CD1c-positive myeloid dendritic cell (primary cell): Measurements from ENCODE around the gene KLK5.
"Not testable (repeated sequence)": the region's sequence is repeated elsewhere in the genome, so short reads cannot be mapped to it uniquely, and the experiment has no call there.

Experiments
- DNase-seq: peaks from one replicate; pipeline ENCODE4 v3.0.0-alpha.2; 2016; ENCODE audit errors: extremely low spot score

The KLK5 gene, protein sequence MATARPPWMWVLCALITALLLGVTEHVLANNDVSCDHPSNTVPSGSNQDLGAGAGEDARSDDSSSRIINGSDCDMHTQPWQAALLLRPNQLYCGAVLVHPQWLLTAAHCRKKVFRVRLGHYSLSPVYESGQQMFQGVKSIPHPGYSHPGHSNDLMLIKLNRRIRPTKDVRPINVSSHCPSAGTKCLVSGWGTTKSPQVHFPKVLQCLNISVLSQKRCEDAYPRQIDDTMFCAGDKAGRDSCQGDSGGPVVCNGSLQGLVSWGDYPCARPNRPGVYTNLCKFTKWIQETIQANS

DNA sequence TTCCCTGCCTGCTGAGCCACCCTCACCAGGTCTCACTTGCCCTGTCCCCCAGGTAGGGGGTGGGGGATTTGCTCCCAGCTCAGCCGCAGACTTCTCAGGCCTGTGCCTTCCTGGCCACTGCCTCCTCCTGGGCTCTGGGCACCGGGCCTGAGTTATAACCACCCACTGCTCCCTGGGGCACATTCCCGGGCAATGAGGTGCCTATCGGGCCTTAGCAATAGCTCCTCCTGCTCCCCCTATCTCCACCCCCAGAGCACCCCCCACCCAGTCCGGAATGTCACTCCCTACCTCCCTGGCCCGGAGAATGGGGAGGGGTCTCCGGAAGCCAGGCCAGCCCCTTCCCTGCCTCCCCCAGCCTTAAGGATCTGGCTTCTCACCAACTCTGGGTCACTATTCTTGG lies at the start of gene KLK5:
TSS of gene KLK5 (minus strand) at position 129 of the 400 bp plus-strand sequence. CDS start 381 bp downstream, outside the sequence.
- no peak for DNase-seq

DNA sequence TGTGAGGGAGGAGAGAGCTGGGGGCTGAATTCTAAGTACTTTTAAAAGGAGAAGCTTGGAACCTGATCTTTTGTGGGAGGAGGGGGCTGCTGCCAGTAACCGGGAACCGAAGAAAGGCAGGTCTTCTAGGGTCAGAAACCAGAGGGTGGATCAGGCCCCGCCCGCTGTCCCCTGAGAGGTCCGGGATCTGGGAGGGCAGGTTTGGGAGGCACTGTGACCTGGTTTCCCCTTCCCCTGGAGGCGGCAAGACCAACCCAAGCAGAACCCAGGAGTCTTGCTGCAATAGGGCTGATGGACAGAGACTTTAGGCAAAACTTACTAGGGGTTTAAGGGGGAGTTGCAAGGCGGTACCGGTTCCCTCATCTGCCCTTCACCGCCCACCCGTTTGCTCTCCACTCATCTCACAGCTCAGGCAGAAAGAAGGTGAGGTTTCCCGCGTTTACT lies 49.3 kb upstream of the KLK5 start:
- DNase-seq, result no peak

- DNase-seq, result no peak
These were observed 48.7 kb upstream of the KLK5 start, which contains the start of gene KLK8 for GRCh38 chr19:51001515-51001914. Gene KLK8, minus strand, starts transcription at chr19:51001604. Its CDS starts 437 bp downstream, at chr19:51001167.

DNA sequence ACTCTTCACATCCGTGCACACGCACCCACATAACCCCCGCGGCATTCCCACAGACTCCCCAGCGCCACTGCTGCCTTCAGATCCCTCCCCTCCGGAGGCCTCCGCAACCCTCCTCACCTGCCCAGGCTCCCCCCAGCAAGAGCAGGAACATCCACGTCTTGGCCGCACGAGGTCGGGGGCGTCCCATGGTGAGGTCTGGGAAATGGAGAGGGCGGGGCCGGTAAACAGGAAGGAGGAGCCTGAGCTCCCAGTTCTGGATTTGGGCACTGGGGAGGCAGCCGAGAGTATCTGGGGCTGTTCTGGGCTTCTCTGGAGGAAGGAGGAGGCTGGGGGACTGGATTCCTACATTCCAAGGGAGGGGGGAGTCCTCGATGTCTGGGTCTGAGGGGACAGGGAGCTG lies 48.1 kb upstream of the KLK5 start:
- DNase-seq, result no peak

DNA sequence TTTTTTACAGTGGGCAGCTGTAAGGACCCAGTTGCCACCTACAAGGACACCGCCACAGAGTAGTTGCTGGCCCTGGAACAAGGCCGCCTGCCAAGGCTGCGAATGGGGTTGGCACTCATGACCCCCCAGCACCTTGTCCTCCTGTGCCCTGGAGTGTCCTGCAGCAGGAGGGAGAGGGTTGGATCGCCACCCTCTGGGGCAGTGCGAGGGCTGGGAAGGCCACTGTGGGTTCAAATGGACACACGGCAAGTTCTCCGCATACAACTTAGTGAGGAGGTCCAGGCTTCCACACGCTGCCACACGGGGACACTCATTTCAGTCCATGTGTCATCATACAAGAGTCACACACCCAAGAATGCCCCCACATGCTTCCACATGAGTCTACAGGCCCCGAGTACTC lies 47.6 kb upstream of the KLK5 start:
- no peak for DNase-seq

GRCh38 chr19:50998686-50999085 lies 45.8 kb upstream of the KLK5 start:
- no peak for DNase-seq

GRCh38 chr19:50998061-50998460 lies 45.2 kb upstream of the KLK5 start:
- DNase-seq, result no peak

GRCh38 chr19:50994129-50994528 lies 41.3 kb upstream of the KLK5 start:
- no peak for DNase-seq

- no peak for DNase-seq
These were observed 39.8 kb upstream of the KLK5 start for GRCh38 chr19:50992666-50993035.

GRCh38 chr19:50984416-50984815 lies 31.6 kb upstream of the KLK5 start:
- DNase-seq, result not testable (repeated sequence)

DNA sequence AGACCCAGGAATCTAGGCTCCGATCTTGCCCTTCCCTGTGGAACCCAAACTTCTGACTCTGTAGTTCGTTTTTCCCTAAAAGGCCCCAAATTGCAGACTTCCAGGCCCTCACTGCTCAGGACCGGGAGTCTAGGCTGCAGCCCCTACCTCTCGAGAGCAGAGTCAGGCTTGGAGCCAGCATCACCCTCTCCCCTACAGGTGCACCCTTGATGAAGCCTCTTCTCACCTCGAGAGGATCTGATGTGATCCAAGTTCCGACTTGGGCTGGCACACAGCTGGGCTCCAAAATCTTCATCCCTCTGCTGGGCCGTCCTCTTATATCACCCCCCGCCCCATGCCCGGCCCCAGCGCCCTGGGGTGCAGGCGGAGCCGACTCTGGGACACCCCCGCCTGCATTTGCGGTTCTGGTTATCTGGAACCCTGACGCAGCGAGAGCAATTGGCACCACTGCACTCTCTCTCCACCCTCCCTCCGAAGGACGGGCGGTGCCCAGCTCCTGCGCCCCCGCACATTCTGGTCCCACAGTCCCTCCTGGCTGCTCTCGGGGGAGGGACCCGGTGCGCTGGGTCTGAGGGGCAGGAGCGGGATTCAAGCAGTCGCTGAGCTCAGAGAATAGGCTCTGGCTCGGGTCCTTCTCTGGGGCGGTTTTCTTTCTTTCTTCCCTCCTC lies 30.9 kb upstream of the KLK5 start, which contains the start of gene KLK7:
TSS of gene KLK7 (minus strand) at position 293 of the 668 bp plus-strand sequence. CDS start 1,518 bp downstream, outside the sequence.
- DNase-seq, result peak; percentile 14

GRCh38 chr19:50982186-50982585 lies 29.3 kb upstream of the KLK5 start:
- no peak for DNase-seq

DNA sequence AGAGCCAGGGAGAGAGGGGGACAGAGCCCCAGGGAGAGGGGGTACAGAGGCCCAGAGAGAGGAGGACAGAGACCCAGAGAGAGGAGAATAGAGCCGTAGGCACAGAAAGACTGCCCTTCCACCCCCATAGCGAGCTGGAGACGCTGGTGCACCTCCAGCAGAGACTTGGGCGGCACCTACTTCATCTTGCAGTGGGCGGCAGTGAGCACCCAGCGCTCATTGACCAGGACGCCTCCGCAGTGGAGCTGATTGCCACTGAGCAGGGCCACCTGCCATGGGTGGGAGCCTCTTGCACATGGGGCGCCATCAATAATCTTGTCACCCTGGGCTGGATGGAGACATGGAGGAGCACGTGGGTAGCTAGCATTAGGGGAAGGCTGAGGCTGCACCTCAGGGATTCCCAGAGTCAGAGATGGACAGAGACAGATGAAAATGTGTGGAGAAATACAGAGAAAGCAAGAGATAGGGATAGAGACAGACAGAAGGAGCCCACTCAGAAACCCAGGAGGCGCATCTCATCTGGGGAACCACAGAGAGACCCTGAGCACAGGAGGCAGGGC lies 28.8 kb upstream of the KLK5 start:
- no peak for DNase-seq

DNA sequence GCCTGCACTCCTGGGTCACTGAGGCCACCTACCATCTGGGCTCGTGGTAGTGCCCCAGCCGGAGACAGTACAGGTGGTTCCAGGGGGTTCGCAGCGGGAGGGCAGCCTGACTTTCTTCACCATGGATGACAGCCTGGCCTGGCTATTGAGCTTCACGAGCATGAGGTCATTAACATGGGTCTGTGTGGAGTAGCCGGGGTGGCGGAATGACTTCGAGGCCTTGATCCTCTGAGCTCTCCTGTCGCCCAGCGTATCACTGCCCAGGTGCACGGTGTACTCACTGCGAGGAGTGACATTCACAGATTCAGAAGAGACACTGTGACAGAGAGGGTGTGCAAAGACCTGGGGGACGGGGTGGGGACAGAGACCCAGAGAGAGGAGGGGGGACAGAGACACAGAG lies 27.4 kb upstream of the KLK5 start:
- no peak for DNase-seq

DNA sequence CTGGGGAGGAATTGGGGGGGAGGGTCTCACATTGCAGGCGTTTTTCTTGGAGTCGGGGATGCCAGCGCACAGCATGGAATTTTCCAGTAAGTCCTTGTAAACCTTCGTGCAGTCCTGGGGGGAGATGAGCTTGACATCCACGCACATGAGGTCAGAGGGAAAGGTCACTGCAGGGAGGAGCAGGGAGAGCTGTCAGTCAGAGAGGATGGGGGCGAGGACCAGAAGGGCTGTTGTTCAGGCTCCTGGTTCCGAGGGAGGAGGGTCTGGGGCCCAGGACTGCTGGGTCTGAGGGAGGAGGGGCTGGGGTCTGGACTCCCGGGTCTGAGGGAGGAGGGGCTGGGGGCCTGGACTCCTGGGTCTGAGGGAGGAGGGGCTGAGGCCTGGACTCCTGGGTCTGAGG lies 26.9 kb upstream of the KLK5 start:
- DNase-seq, result no peak

DNA sequence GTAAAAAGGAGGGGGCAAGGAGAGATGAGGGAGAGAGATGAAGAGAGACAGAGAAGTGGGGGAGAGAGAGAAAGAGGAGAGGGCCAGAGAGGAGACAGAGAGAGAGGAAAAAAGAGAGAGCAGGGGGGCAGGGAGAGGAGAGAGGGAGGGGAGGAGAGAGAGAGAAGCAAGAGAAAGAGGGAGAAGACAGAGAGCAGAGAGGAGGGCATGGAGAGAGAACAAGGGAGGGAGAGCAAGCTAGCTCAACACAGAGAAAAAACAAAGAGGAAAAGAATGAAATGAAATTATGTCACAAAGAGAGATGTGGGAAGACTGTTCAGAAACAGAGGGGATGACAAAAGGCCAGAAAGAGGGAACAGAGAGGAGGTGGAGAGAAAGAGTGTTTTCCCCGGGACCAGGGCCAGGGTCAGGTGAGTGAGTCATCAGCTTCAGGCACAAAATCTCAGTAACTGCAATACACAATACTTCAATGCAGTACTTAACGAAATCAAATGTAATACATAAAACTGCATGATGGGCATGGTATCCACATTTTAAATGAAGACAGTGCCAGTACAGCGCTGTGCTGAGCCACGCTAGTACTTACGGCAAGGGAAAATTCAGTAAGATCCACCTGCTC lies 26.0 kb upstream of the KLK5 start:
- DNase-seq, result no peak

DNA sequence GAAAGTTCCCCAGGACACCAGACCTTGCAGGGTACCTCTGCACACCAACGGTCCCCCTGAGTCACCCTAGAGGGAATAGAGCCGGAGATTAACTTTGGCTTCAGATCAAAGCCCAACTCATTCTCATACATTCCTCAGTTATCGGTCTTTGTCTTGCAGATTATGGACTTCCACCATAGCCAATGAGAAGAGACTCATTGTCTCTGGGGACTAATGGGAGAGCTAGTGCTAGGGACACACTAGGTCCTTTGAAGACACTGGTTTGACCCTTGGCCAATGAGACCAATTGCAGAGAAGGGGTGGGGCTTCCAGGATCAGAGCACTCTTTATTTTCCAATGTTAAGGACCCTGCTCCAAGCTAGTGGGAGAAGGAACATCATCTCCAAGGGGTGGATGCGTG lies 24.8 kb upstream of the KLK5 start:
- no peak for DNase-seq

DNA sequence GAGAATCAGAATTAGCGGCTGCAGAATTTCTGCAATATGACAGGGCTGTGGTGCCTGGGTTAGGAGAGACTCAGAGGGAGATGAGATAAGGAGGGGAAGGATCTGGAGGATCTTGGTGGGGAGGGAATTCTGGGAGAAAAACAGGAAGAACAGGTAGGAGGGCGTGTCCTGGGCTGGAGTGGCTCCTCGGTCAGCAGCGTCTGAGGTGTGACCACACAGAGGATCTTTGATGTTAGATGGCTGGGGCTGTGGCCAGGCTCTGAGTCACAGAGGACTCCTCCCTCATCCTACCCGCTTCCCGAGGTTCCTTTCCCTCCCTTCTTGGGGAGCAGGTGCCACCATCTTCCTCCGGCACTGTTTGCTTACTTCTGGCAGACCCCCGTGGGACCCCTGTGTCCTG lies 22.9 kb upstream of the KLK5 start:
- no peak for DNase-seq

- no peak for DNase-seq
These were observed 22.1 kb upstream of the KLK5 start for GRCh38 chr19:50974702-50975556.

DNA sequence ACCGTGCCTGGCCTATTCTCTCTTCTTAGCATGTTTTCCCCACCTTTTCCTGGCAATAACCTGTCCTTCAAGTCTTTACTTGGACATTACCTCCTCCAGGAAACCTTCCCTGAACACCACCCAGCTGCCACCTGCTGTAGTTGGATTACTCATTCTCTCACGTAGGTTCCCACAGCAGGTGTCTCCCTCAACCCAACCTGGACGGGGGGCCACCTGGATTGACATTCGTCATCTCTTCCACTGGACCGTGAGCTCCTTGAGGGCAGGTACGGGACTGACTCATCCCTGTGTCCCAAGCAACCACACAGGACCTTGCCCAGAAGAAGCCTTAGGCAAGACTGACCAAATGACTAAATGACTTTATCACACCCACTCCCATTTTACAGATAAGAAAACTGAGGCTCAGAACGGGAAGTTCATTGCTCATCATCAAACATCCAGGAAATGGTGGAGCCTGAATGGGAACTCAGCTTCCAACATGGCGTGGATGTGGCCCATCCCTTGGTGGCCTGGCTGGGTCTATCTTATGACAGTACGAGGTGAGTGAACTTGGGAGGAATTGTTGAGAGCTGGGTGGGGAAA lies 20.0 kb upstream of the KLK5 start:
- DNase-seq, result no peak

GRCh38 chr19:50969810-50970209 lies 17.0 kb upstream of the KLK5 start:
- DNase-seq, result not testable (repeated sequence)
